Measurements from ENCODE around the gene TYRP1.

- TF ChIP-seq ZNF274 (IDR thresholded peaks at IDR 0.05; ENCODE audit: low read depth, low read length) (no peak), YY1 (IDR thresholded peaks at IDR 0.05; ENCODE audit: insufficient read depth, insufficient read length) (no peak)
Measured at GRCh38 chr9:12739014-12739652, 45.9 kb downstream of the TYRP1 start.

All from NT2/D1 (cell line).